ENCODE data around the gene GPRC5B.
A peak's percentile ranks its signal among the peaks of the same experiment; 100 is the strongest.

GPRC5B gene

GRCh38 chr16:19911747-19912454 is 27.3 kb upstream of the GPRC5B start:
- Mint-ChIP-seq H3K27me3 (ENCODE audit: low read depth, poor library complexity) (peaks cover 8% of the 10 kb centered on the region), H3K9me3 (peaks cover 3% of the 10 kb centered on the region), H3K4me1 (no peaks in the 10 kb centered on the region), H3K4me3 (no peak overlapping the region), H3K27ac (no peak overlapping the region), H3K36me3 (ENCODE audit: low read depth) (no peaks in the 10 kb centered on the region)
- no peak for DNase-seq
- TF ChIP-seq CTCF (IDR thresholded peaks at IDR 0.05) = no peak

GRCh38 chr16:19911204-19911603 is 26.6 kb upstream of the GPRC5B start:
- TF ChIP-seq CTCF (IDR thresholded peaks at IDR 0.05) = no peak
- Mint-ChIP-seq H3K4me3 (no peak overlapping the region), H3K36me3 (ENCODE audit: low read depth) (no peaks in the 10 kb centered on the region), H3K4me1 (no peaks in the 10 kb centered on the region), H3K27ac (no peak overlapping the region), H3K9me3 (peaks cover 3% of the 10 kb centered on the region), H3K27me3 (ENCODE audit: low read depth, poor library complexity) (peaks cover 12% of the 10 kb centered on the region)
- no peak for DNase-seq

- no peak overlapping the region for H3K4me3 Mint-ChIP-seq
- peaks cover 3% of the 10 kb centered on the region for H3K9me3 Mint-ChIP-seq
- H3K36me3 Mint-ChIP-seq (ENCODE audit: low read depth) = no peaks in the 10 kb centered on the region
- no peak for TF ChIP-seq CTCF (IDR thresholded peaks at IDR 0.05)
- H3K4me1 Mint-ChIP-seq = peaks cover 3% of the 10 kb centered on the region
- no peak overlapping the region for H3K27ac Mint-ChIP-seq
- peaks cover 9% of the 10 kb centered on the region for H3K27me3 Mint-ChIP-seq (ENCODE audit: low read depth, poor library complexity)
- DNase-seq = no peak
These were observed 25.2 kb upstream of the GPRC5B start for GRCh38 chr16:19909750-19910322.

GRCh38 chr16:19908921-19909320 is 24.3 kb upstream of the GPRC5B start:
- peaks cover 3% of the 10 kb centered on the region for H3K9me3 Mint-ChIP-seq
- TF ChIP-seq CTCF (IDR thresholded peaks at IDR 0.05) = no peak
- H3K36me3 Mint-ChIP-seq (ENCODE audit: low read depth) = no peaks in the 10 kb centered on the region
- DNase-seq = no peak
- H3K27me3 Mint-ChIP-seq (ENCODE audit: low read depth, poor library complexity) = peaks cover 9% of the 10 kb centered on the region
- peaks cover 3% of the 10 kb centered on the region for H3K4me1 Mint-ChIP-seq
- no peak overlapping the region for H3K27ac Mint-ChIP-seq
- no peak overlapping the region for H3K4me3 Mint-ChIP-seq

GRCh38 chr16:19907161-19907992 is 22.7 kb upstream of the GPRC5B start:
- peak; percentile 83 for DNase-seq
- no peak overlapping the region for H3K4me3 Mint-ChIP-seq
- no peaks in the 10 kb centered on the region for H3K36me3 Mint-ChIP-seq (ENCODE audit: low read depth)
- peaks cover 3% of the 10 kb centered on the region for H3K9me3 Mint-ChIP-seq
- no peak overlapping the region for H3K27ac Mint-ChIP-seq
- H3K27me3 Mint-ChIP-seq (ENCODE audit: low read depth, poor library complexity) = peaks cover 9% of the 10 kb centered on the region
- H3K4me1 Mint-ChIP-seq = peaks cover 3% of the 10 kb centered on the region
- peak; percentile 95 for TF ChIP-seq CTCF (IDR thresholded peaks at IDR 0.05)
